ENCODE data around the gene GOLGA6A.
A peak's percentile ranks its signal among the peaks of the same experiment; 100 is the strongest.
"Not testable (repeated sequence)": the region's sequence is repeated elsewhere in the genome, so short reads cannot be mapped to it uniquely, and the experiment has no call there.

GOLGA6A gene

GRCh38 chr15:74055804-74056203, 26.5 kb downstream of the GOLGA6A start:
- TF ChIP-seq CTCF (conservative IDR thresholded peaks at IDR 0.05) (no peak), ZFX (IDR thresholded peaks at IDR 0.05) (no peak)
- no peak overlapping the region for H3K27ac ChIP-seq

DNA sequence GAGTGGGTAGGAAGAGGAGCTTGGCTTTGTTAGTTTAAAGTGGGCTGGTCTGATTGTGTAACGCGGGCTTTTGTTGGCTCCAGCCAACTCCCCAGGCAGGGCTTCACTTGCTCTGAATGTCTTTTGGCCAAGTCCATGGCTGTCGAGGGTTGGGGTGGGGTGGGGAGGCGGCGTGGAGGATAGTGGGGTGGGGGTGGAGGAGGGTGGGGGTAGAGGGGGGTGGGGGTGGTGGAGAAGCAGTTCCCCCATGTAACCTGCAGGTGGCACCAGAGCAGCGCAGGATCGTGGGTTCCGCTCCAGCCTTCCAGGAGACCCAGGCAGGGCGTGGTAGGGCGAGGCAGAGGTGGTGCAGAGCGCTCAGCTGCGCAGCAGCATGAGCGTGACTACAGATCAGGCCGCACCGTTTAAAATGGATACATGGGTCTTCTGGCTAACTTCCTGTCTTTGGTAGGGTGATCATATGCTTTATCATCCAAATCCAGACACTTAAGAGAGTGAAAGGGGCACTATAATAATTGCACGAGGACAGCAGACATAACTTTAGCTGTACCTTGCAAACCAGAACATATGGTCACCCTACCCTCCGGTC, 28.3 kb downstream of the GOLGA6A start:
- H3K27ac ChIP-seq, result no peak overlapping the region
- TF ChIP-seq CTCF (conservative IDR thresholded peaks at IDR 0.05) (peak; percentile 85), ZFX (IDR thresholded peaks at IDR 0.05) (no peak)

DNA sequence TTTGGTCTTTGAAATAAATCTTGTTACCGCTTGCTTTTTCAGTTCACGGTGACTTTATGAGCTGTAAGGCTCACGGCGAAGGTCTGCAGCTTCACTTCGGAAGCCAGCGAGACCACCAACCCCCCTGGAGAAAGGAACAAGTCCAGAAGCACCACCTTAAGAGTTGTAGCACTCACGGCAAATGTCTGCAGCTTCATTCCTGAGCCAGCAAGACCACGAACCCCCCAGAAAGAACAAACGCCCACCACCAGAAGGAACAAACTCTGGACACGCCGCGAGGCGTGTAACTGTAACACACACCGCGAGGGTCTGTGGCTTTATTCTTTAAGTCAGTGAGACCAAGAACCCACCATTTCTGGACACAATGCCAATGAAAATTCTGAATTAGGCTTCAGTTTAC, 28.8 kb downstream of the GOLGA6A start:
- TF ChIP-seq ZFX (IDR thresholded peaks at IDR 0.05) (no peak), CTCF (conservative IDR thresholded peaks at IDR 0.05) (no peak)
- H3K27ac ChIP-seq, result no peak overlapping the region

GRCh38 chr15:74052271-74053260, 29.8 kb downstream of the GOLGA6A start:
- H3K27ac ChIP-seq, result not testable (repeated sequence)

DNA sequence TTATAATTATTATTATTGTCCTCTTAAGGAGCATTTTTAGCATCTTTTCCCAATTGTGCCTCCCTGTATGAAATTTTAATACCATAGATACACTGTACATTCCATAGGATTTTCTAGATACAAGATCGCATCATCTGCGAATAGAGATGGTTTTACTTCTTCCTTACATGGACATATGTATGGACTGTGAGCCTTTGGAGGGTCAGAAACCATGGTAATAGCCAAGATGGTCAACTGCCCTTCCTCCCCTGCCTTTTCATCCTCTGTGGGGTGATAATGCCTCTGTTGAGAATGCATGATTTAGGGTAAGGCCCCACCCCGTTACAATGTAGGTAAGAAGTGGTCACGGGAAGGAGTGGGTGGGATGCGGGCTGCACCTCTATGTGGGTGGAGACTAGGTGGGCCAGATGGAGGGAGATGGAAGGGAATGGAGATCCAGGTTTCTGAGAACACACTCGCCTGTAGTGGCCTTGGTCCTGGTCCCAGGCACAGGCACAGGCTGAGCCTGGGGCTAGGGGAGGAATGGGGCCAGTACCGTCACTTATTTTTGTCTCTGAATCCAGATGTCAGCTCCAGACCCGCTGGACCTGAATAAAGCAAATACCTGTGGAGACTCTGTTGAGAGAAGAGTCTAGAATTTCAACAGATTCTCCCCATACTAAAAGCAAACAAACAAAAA, 31.7 kb downstream of the GOLGA6A start:
- TF ChIP-seq ZFX (IDR thresholded peaks at IDR 0.05), result no peak
- TF ChIP-seq CTCF (conservative IDR thresholded peaks at IDR 0.05), result no peak
- no peak overlapping the region for H3K27ac ChIP-seq

GRCh38 chr15:74050127-74050526, 32.2 kb downstream of the GOLGA6A start:
- no peak for TF ChIP-seq ZFX (IDR thresholded peaks at IDR 0.05)
- no peak for TF ChIP-seq CTCF (conservative IDR thresholded peaks at IDR 0.05)
- H3K27ac ChIP-seq, result no peak overlapping the region

GRCh38 chr15:74046275-74046674, 36.1 kb downstream of the GOLGA6A start:
- no peak overlapping the region for H3K27ac ChIP-seq
- no peak for TF ChIP-seq ZFX (IDR thresholded peaks at IDR 0.05)
- no peak for TF ChIP-seq CTCF (conservative IDR thresholded peaks at IDR 0.05)

Measured in C4-2B (cell line).